Brain microvascular endothelial cell (primary cell): ENCODE measurements around the gene BMERB1.
"Not testable (repeated sequence)": the region's sequence is repeated elsewhere in the genome, so short reads cannot be mapped to it uniquely, and the experiment has no call there.

Experiments used
- DNase-seq: peaks from one replicate; pipeline ENCODE4 v3.0.0-alpha.2; 2020
- H3K27ac ChIP-seq: fragments of 250-450 bp; sonication (Bioruptor Pico); 2 replicates; pipeline ENCODE4 v1.5.1; 2020; ENCODE audit warnings: mild to moderate bottlenecking, moderate library complexity
- H3K27me3 ChIP-seq: fragments of 250-450 bp; sonication (Bioruptor Pico); replicated peaks from 2 replicates; pipeline ENCODE4 v1.5.1; 2020; ENCODE audit warnings: mild to moderate bottlenecking
- H3K36me3 ChIP-seq: fragments of 250-450 bp; sonication (Bioruptor Pico); replicated peaks from 2 replicates; pipeline ENCODE4 v1.5.1; 2020; ENCODE audit warnings: mild to moderate bottlenecking
- H3K4me3 ChIP-seq: 2 replicates; pipeline ENCODE4 v1.5.1; 2011; ENCODE audit warnings: low read depth, mild to moderate bottlenecking, control low read depth, low read length, moderate library complexity
- CTCF ChIP-seq: IDR thresholded peaks from 2 replicates; pipeline ENCODE4 v1.5.1; 2011; ENCODE audit warnings: low read depth, mild to moderate bottlenecking, moderate library complexity, low read length, control low read depth, inconsistent platforms; ENCODE audit errors: missing control alignments
- in situ Hi-C: cut with HindIII; loops from 2 replicates; pipeline ENCODE4 v1.10.0; 2017; ENCODE audit warnings: low sequenced_read_pairs, low pct_ligation_motif_present

BMERB1 gene

GRCh38 chr16:15439521-15439920 is 5.1 kb downstream of the BMERB1 start:
- in situ Hi-C loops: no loop called here

GRCh38 chr16:15440852-15441251 is 6.5 kb downstream of the BMERB1 start:
- Histone ChIP-seq H3K27ac (peak overlapping the region; percentile 97), H3K4me3 (no peak overlapping the region), H3K27me3 (no peaks in the 10 kb centered on the region), H3K36me3 (no peaks in the 10 kb centered on the region)
- in situ Hi-C loops: no loop called here
- TF ChIP-seq CTCF: no peak
- DNase-seq: peak; percentile 83

More at GRCh38 chr16:15439521-15439920, 5.1 kb downstream of the BMERB1 start:
- TF ChIP-seq CTCF: no peak
- no peak overlapping the region for H3K4me3 ChIP-seq
- H3K36me3 ChIP-seq: no peaks in the 10 kb centered on the region
- no peak for DNase-seq
- H3K27me3 ChIP-seq: no peaks in the 10 kb centered on the region
- peak overlapping the region; percentile 97 for H3K27ac ChIP-seq

- H3K4me3 ChIP-seq, H3K27ac ChIP-seq, H3K36me3 ChIP-seq, DNase-seq, in situ Hi-C loops, H3K27me3 ChIP-seq: not testable (repeated sequence)
Measured at GRCh38 chr16:15442140-15442539, 7.8 kb downstream of the BMERB1 start.

GRCh38 chr16:15443753-15444152 is 9.4 kb downstream of the BMERB1 start:
- no peak for DNase-seq
- Histone ChIP-seq H3K36me3 (no peaks in the 10 kb centered on the region), H3K4me3 (no peak overlapping the region), H3K27ac (no peak overlapping the region), H3K27me3 (no peaks in the 10 kb centered on the region)
- in situ Hi-C loops: no loop called here
- no peak for TF ChIP-seq CTCF

- no peak for DNase-seq
- TF ChIP-seq CTCF: no peak
- Histone ChIP-seq H3K27ac (no peak overlapping the region), H3K4me3 (no peak overlapping the region), H3K27me3 (no peaks in the 10 kb centered on the region), H3K36me3 (no peaks in the 10 kb centered on the region)
- in situ Hi-C loops: no loop called here
Measured at GRCh38 chr16:15444264-15444663, 9.9 kb downstream of the BMERB1 start.

GRCh38 chr16:15445450-15445849 is 11.1 kb downstream of the BMERB1 start:
- Histone ChIP-seq H3K27ac (no peak overlapping the region), H3K27me3 (no peaks in the 10 kb centered on the region), H3K4me3 (no peak overlapping the region), H3K36me3 (no peaks in the 10 kb centered on the region)
- TF ChIP-seq CTCF: no peak
- DNase-seq: no peak
- in situ Hi-C loops: no loop called here

GRCh38 chr16:15446901-15447300 is 12.5 kb downstream of the BMERB1 start:
- in situ Hi-C loops: no loop called here
- Histone ChIP-seq H3K27ac (no peak overlapping the region), H3K36me3 (no peaks in the 10 kb centered on the region), H3K27me3 (no peaks in the 10 kb centered on the region), H3K4me3 (no peak overlapping the region)
- no peak for TF ChIP-seq CTCF
- no peak for DNase-seq
